Measurements from ENCODE around the gene HHIPL2. TPM values are rescaled to one million over a fixed set of nuclear protein-coding genes. Genes with fewer than 3 reads are reported as not detected.
A peak's percentile ranks its signal among the peaks of the same experiment; 100 is the strongest.
"Not testable (repeated sequence)": the region's sequence is repeated elsewhere in the genome, so short reads cannot be mapped to it uniquely, and the experiment has no call there.

The HHIPL2 gene
- polyA plus RNA-seq, 2 donors = 0.06 to 0.22 TPM

GRCh38 chr1:222522105-222522915 lies 25.6 kb downstream of the HHIPL2 start:
- 82 to 83% methylated on average over 8 of the region's 8 CpGs for WGBS, 2 donors
- peaks cover 0 to 3% of the 10 kb centered on the region in 2 donors for H3K4me1 ChIP-seq (ENCODE audit: control insufficient read depth in 2 of 2, insufficient read depth in 2 of 2, low read length in 1 of 2)

GRCh38 chr1:222521299-222522104 lies 26.4 kb downstream of the HHIPL2 start:
- Histone ChIP-seq H3K4me1 (ENCODE audit: control insufficient read depth in 2 of 2, insufficient read depth in 2 of 2, low read length in 1 of 2) (peaks cover 0 to 3% of the 10 kb centered on the region in 2 donors), H3K27ac (ENCODE audit: low read depth in 2 of 2, low read length in 1 of 2) (peak overlapping the region; percentile 63 to 73), H3K9me3 (ENCODE audit: control insufficient read depth in 2 of 2, insufficient read depth in 1 of 2, low read depth in 1 of 2, low read length in 1 of 2) (peaks cover 0 to 7% of the 10 kb centered on the region in 2 donors), H3K36me3 (ENCODE audit: control insufficient read depth in 2 of 2, insufficient read depth in 2 of 2, low read length in 1 of 2) (no peaks in the 10 kb centered on the region), H3K27me3 (ENCODE audit: control insufficient read depth in 1 of 2, insufficient read depth in 2 of 2, low read length in 2 of 2) (no peaks in the 10 kb centered on the region), H3K4me3 (ENCODE audit: low read depth in 1 of 2, low read length in 2 of 2) (no peak overlapping the region)
- WGBS, 2 donors = 72 to 73% methylated on average over 7 of the region's 7 CpGs

More at GRCh38 chr1:222522105-222522915, 25.6 kb downstream of the HHIPL2 start:
- no peak overlapping the region for H3K4me3 ChIP-seq (ENCODE audit: low read depth in 1 of 2, low read length in 2 of 2)
- peak overlapping the region; percentile 63 to 73 for H3K27ac ChIP-seq (ENCODE audit: low read depth in 2 of 2, low read length in 1 of 2)
- no peaks in the 10 kb centered on the region for H3K27me3 ChIP-seq (ENCODE audit: control insufficient read depth in 1 of 2, insufficient read depth in 2 of 2, low read length in 2 of 2)
- H3K9me3 ChIP-seq (ENCODE audit: control insufficient read depth in 2 of 2, insufficient read depth in 1 of 2, low read depth in 1 of 2, low read length in 1 of 2) = peaks cover 0 to 7% of the 10 kb centered on the region in 2 donors
- H3K36me3 ChIP-seq (ENCODE audit: control insufficient read depth in 2 of 2, insufficient read depth in 2 of 2, low read length in 1 of 2) = no peaks in the 10 kb centered on the region

- not testable (repeated sequence) for H3K36me3 ChIP-seq (ENCODE audit: control insufficient read depth in 2 of 2, insufficient read depth in 2 of 2, low read length in 1 of 2); H3K4me1 ChIP-seq (ENCODE audit: control insufficient read depth in 2 of 2, insufficient read depth in 2 of 2, low read length in 1 of 2); H3K27ac ChIP-seq (ENCODE audit: low read depth in 2 of 2, low read length in 1 of 2); H3K4me3 ChIP-seq (ENCODE audit: low read depth in 1 of 2, low read length in 2 of 2); H3K27me3 ChIP-seq (ENCODE audit: control insufficient read depth in 1 of 2, insufficient read depth in 2 of 2, low read length in 2 of 2); H3K9me3 ChIP-seq (ENCODE audit: control insufficient read depth in 2 of 2, insufficient read depth in 1 of 2, low read depth in 1 of 2, low read length in 1 of 2)
- 87 to 89% methylated on average over 3 to 4 of the region's 5 CpGs for WGBS, 2 donors
Measured at GRCh38 chr1:222489496-222489895, 58.4 kb downstream of the HHIPL2 start.

- WGBS, 2 donors = 90% methylated on average over 7 of the region's 27 CpGs; no CpG with 5 or more reads in 1 of the 2 donors
- not testable (repeated sequence) for H3K4me1 ChIP-seq (ENCODE audit: control insufficient read depth in 2 of 2, insufficient read depth in 2 of 2, low read length in 1 of 2); H3K27me3 ChIP-seq (ENCODE audit: control insufficient read depth in 1 of 2, insufficient read depth in 2 of 2, low read length in 2 of 2); H3K27ac ChIP-seq (ENCODE audit: low read depth in 2 of 2, low read length in 1 of 2); H3K36me3 ChIP-seq (ENCODE audit: control insufficient read depth in 2 of 2, insufficient read depth in 2 of 2, low read length in 1 of 2); H3K9me3 ChIP-seq (ENCODE audit: control insufficient read depth in 2 of 2, insufficient read depth in 1 of 2, low read depth in 1 of 2, low read length in 1 of 2); H3K4me3 ChIP-seq (ENCODE audit: low read depth in 1 of 2, low read length in 2 of 2)
Measured at GRCh38 chr1:222487774-222488173, 60.1 kb downstream of the HHIPL2 start.

- WGBS, 2 donors = 45 to 70% methylated on average over 2 to 4 of the region's 4 CpGs
- H3K4me1 ChIP-seq (ENCODE audit: control insufficient read depth in 2 of 2, insufficient read depth in 2 of 2, low read length in 1 of 2); H3K27me3 ChIP-seq (ENCODE audit: control insufficient read depth in 1 of 2, insufficient read depth in 2 of 2, low read length in 2 of 2); H3K4me3 ChIP-seq (ENCODE audit: low read depth in 1 of 2, low read length in 2 of 2); H3K36me3 ChIP-seq (ENCODE audit: control insufficient read depth in 2 of 2, insufficient read depth in 2 of 2, low read length in 1 of 2); H3K9me3 ChIP-seq (ENCODE audit: control insufficient read depth in 2 of 2, insufficient read depth in 1 of 2, low read depth in 1 of 2, low read length in 1 of 2); H3K27ac ChIP-seq (ENCODE audit: low read depth in 2 of 2, low read length in 1 of 2): not testable (repeated sequence)
Measured at GRCh38 chr1:222484005-222484404, 63.9 kb downstream of the HHIPL2 start.

- not testable (repeated sequence) for H3K36me3 ChIP-seq (ENCODE audit: control insufficient read depth in 2 of 2, insufficient read depth in 2 of 2, low read length in 1 of 2); H3K27me3 ChIP-seq (ENCODE audit: control insufficient read depth in 1 of 2, insufficient read depth in 2 of 2, low read length in 2 of 2); H3K4me3 ChIP-seq (ENCODE audit: low read depth in 1 of 2, low read length in 2 of 2); H3K27ac ChIP-seq (ENCODE audit: low read depth in 2 of 2, low read length in 1 of 2); H3K4me1 ChIP-seq (ENCODE audit: control insufficient read depth in 2 of 2, insufficient read depth in 2 of 2, low read length in 1 of 2); H3K9me3 ChIP-seq (ENCODE audit: control insufficient read depth in 2 of 2, insufficient read depth in 1 of 2, low read depth in 1 of 2, low read length in 1 of 2)
- WGBS, 2 donors = 67 to 76% methylated on average over 5 of the region's 7 CpGs
Measured at GRCh38 chr1:222479567-222479966, 68.3 kb downstream of the HHIPL2 start.

- H3K36me3 ChIP-seq (ENCODE audit: control insufficient read depth in 2 of 2, insufficient read depth in 2 of 2, low read length in 1 of 2); H3K27me3 ChIP-seq (ENCODE audit: control insufficient read depth in 1 of 2, insufficient read depth in 2 of 2, low read length in 2 of 2); H3K27ac ChIP-seq (ENCODE audit: low read depth in 2 of 2, low read length in 1 of 2); H3K4me1 ChIP-seq (ENCODE audit: control insufficient read depth in 2 of 2, insufficient read depth in 2 of 2, low read length in 1 of 2); H3K4me3 ChIP-seq (ENCODE audit: low read depth in 1 of 2, low read length in 2 of 2); H3K9me3 ChIP-seq (ENCODE audit: control insufficient read depth in 2 of 2, insufficient read depth in 1 of 2, low read depth in 1 of 2, low read length in 1 of 2): not testable (repeated sequence)
- 94% methylated on average over 5 of the region's 5 CpGs for WGBS, 2 donors
Measured at GRCh38 chr1:222476436-222476835, 71.5 kb downstream of the HHIPL2 start.

GRCh38 chr1:222473717-222474116 lies 74.2 kb downstream of the HHIPL2 start:
- H3K27ac ChIP-seq (ENCODE audit: low read depth in 2 of 2, low read length in 1 of 2); H3K4me1 ChIP-seq (ENCODE audit: control insufficient read depth in 2 of 2, insufficient read depth in 2 of 2, low read length in 1 of 2); H3K9me3 ChIP-seq (ENCODE audit: control insufficient read depth in 2 of 2, insufficient read depth in 1 of 2, low read depth in 1 of 2, low read length in 1 of 2); H3K36me3 ChIP-seq (ENCODE audit: control insufficient read depth in 2 of 2, insufficient read depth in 2 of 2, low read length in 1 of 2); H3K27me3 ChIP-seq (ENCODE audit: control insufficient read depth in 1 of 2, insufficient read depth in 2 of 2, low read length in 2 of 2); H3K4me3 ChIP-seq (ENCODE audit: low read depth in 1 of 2, low read length in 2 of 2): not testable (repeated sequence)
- 93% methylated on average over 12 to 17 of the region's 17 CpGs for WGBS, 2 donors

- H3K4me1 ChIP-seq (ENCODE audit: control insufficient read depth in 2 of 2, insufficient read depth in 2 of 2, low read length in 1 of 2); H3K4me3 ChIP-seq (ENCODE audit: low read depth in 1 of 2, low read length in 2 of 2); H3K36me3 ChIP-seq (ENCODE audit: control insufficient read depth in 2 of 2, insufficient read depth in 2 of 2, low read length in 1 of 2); H3K27ac ChIP-seq (ENCODE audit: low read depth in 2 of 2, low read length in 1 of 2); H3K9me3 ChIP-seq (ENCODE audit: control insufficient read depth in 2 of 2, insufficient read depth in 1 of 2, low read depth in 1 of 2, low read length in 1 of 2); H3K27me3 ChIP-seq (ENCODE audit: control insufficient read depth in 1 of 2, insufficient read depth in 2 of 2, low read length in 2 of 2): not testable (repeated sequence)
- WGBS, 2 donors = 94 to 98% methylated on average over 24 to 33 of the region's 33 CpGs
Measured at GRCh38 chr1:222472776-222473540, 74.9 kb downstream of the HHIPL2 start.

Data from esophagus (tissue), 2 donors.